Measurements from ENCODE around the gene CSTF1.

The CSTF1 gene

GRCh38 chr20:56443654-56444540 lies 51.5 kb downstream of the CSTF1 start:
- Mint-ChIP-seq H3K36me3 (ENCODE audit: insufficient read depth) (peaks cover 11% of the 10 kb centered on the region), H3K27ac (peak overlapping the region in 1 of 2 donors; percentile 6), H3K4me3 (peak overlapping the region in 1 of 2 donors; percentile 40), H3K27me3 (no peaks in the 10 kb centered on the region), H3K9me3 (no peaks in the 10 kb centered on the region), H3K4me1 (ENCODE audit: low read depth in 2 of 2) (peaks cover 29 to 34% of the 10 kb centered on the region in 2 donors)
- ATAC-seq (replicated peaks), result no peak
- no peak for DNase-seq

DNA sequence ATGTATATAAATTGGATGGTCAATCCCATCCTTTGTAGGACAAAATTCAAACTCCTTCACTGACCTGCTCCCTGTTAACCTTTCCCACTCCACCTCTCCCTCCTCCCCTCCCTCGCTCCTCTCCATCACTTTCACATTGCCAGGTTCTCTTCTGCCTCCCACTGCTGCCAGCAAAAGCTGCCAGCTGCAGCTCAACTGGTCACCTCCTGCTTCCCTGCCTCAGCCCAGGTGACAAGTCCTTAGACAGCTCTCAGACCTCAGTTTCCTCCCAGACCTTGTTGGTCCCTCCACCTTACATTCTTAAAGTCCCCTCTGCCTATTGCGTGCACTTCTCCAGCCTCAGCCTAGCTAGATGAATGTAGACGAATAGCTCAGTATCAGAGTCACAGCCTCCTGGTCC lies 52.7 kb downstream of the CSTF1 start:
- Mint-ChIP-seq H3K4me3 (no peak overlapping the region), H3K27me3 (no peaks in the 10 kb centered on the region), H3K4me1 (ENCODE audit: low read depth in 2 of 2) (peaks cover 23 to 26% of the 10 kb centered on the region in 2 donors), H3K36me3 (ENCODE audit: insufficient read depth) (peaks cover 11% of the 10 kb centered on the region), H3K27ac (peak overlapping the region; percentile 6 to 94), H3K9me3 (no peaks in the 10 kb centered on the region)
- no peak for ATAC-seq (replicated peaks)
- DNase-seq, result no peak

DNA sequence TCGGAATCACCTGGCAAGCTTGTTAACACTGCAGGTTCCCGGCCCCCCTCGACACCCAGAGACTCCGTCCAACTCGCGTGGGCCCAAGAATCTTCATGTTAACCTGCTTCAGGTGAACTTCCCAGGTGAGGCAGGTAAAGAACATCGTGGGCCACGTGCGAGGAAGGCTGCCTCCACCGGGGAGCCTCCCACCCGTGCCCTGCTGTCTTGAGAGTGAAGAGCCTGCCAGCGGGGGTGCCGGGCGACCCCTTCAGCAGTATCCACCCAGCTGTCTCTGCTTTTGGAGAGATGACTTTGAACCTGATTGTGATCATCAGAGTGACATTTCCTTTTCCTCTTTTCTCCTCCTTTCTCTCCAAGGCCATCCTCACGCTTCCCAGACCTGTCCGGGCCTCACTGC lies 53.1 kb downstream of the CSTF1 start:
- ATAC-seq (replicated peaks), result no peak
- Mint-ChIP-seq H3K4me1 (ENCODE audit: low read depth in 2 of 2) (peaks cover 19 to 22% of the 10 kb centered on the region in 2 donors), H3K27ac (peak overlapping the region; percentile 6 to 94), H3K9me3 (no peaks in the 10 kb centered on the region), H3K4me3 (no peak overlapping the region), H3K27me3 (no peaks in the 10 kb centered on the region), H3K36me3 (ENCODE audit: insufficient read depth) (peaks cover 11% of the 10 kb centered on the region)
- DNase-seq, result no peak

- no peak overlapping the region for H3K4me3 Mint-ChIP-seq
- no peaks in the 10 kb centered on the region for H3K9me3 Mint-ChIP-seq
- ATAC-seq (replicated peaks) (no peak), DNase-seq (no peak)
- H3K36me3 Mint-ChIP-seq (ENCODE audit: insufficient read depth), result peaks cover 11% of the 10 kb centered on the region
- H3K27me3 Mint-ChIP-seq, result no peaks in the 10 kb centered on the region
- peaks cover 9 to 13% of the 10 kb centered on the region in 2 donors for H3K4me1 Mint-ChIP-seq (ENCODE audit: low read depth in 2 of 2)
- peak overlapping the region in 1 of 2 donors; percentile 44 for H3K27ac Mint-ChIP-seq
Measured at GRCh38 chr20:56447227-56447626, 54.8 kb downstream of the CSTF1 start.

GRCh38 chr20:56449459-56449858 lies 57.0 kb downstream of the CSTF1 start:
- Mint-ChIP-seq H3K27ac (no peak overlapping the region), H3K4me3 (no peak overlapping the region), H3K4me1 (ENCODE audit: low read depth in 2 of 2) (peaks cover 4% of the 10 kb centered on the region in 2 donors), H3K9me3 (no peaks in the 10 kb centered on the region), H3K36me3 (ENCODE audit: insufficient read depth) (peaks cover 12% of the 10 kb centered on the region), H3K27me3 (no peaks in the 10 kb centered on the region)
- no peak for DNase-seq
- ATAC-seq (replicated peaks), result no peak

DNA sequence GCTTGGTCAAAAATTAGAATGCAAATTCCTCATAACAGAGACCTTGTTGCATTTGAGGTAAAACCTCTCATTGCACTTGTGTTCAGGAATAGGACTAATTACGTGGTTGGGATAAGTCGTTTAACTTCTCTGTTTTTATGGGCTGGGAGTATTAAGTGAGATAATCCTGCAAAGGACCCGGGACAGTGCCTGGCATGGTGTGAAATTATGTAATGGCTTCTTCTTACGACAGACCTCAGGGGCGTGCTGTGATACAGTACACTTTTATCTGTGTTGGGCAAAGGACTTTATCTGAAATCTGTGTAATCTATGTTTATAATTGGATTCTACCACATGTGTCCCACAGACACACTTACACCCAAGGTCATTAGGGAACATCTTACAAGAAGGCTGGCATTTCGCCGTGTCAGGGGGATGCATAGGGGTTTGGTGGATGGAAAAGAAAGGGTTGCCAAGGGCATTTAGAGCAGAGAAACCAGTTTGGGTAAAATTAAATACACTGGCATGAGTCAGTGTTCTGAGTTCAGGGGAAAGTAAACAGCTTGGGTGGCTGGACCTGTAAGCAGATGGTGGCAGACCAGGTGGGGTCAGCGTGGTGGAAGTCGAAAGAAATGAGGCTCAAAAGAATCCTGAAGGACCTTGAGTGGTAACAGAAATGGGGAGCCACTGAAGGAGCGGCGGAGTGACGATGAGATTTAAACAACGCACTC lies 58.8 kb downstream of the CSTF1 start:
- Mint-ChIP-seq H3K36me3 (ENCODE audit: insufficient read depth) (peaks cover 9% of the 10 kb centered on the region), H3K4me1 (ENCODE audit: low read depth in 2 of 2) (peaks cover 4 to 6% of the 10 kb centered on the region in 2 donors), H3K27ac (peak overlapping the region in 1 of 2 donors; percentile 4), H3K9me3 (no peaks in the 10 kb centered on the region), H3K4me3 (no peak overlapping the region), H3K27me3 (no peaks in the 10 kb centered on the region)
- no peak for ATAC-seq (replicated peaks)
- DNase-seq, result no peak

- peaks cover 2 to 6% of the 10 kb centered on the region in 2 donors for H3K4me1 Mint-ChIP-seq (ENCODE audit: low read depth in 2 of 2)
- H3K36me3 Mint-ChIP-seq (ENCODE audit: insufficient read depth), result peaks cover 7% of the 10 kb centered on the region
- no peak for DNase-seq
- peak overlapping the region in 1 of 2 donors; percentile 66 for H3K27ac Mint-ChIP-seq
- no peak for ATAC-seq (replicated peaks)
- H3K9me3 Mint-ChIP-seq, result no peaks in the 10 kb centered on the region
- no peak overlapping the region for H3K4me3 Mint-ChIP-seq
- H3K27me3 Mint-ChIP-seq, result no peaks in the 10 kb centered on the region
Measured at GRCh38 chr20:56453352-56453751, 60.9 kb downstream of the CSTF1 start.

GRCh38 chr20:56454754-56455153 lies 62.3 kb downstream of the CSTF1 start:
- peak overlapping the region; percentile 66 to 73 for H3K27ac Mint-ChIP-seq
- H3K9me3 Mint-ChIP-seq, result no peaks in the 10 kb centered on the region
- no peaks in the 10 kb centered on the region for H3K27me3 Mint-ChIP-seq
- DNase-seq (no peak), ATAC-seq (replicated peaks) (no peak)
- H3K4me1 Mint-ChIP-seq (ENCODE audit: low read depth in 2 of 2), result peaks cover 4 to 6% of the 10 kb centered on the region in 2 donors
- no peak overlapping the region for H3K4me3 Mint-ChIP-seq
- H3K36me3 Mint-ChIP-seq (ENCODE audit: insufficient read depth), result peaks cover 11% of the 10 kb centered on the region

All from effector memory CD8-positive, alpha-beta T cell (primary cell).